GM13976 (cell line): ENCODE data around the gene GNG7.

ENCODE experiments used
- DNase-seq: peaks from one replicate; pipeline ENCODE4 v3.0.0; 2012; ENCODE audit warnings: low spot score
- in situ Hi-C: fragments of 300-500 bp; cut with MboI; formaldehyde crosslinking; loops from one replicate; pipeline ENCODE4 v1.12.0; 2022; ENCODE audit warnings: low sequenced_read_pairs, mixed read lengths, inconsistent platforms; ENCODE audit not compliant: unreplicated experiment
- TF ChIP-seq, protein P1 (sequence below): IDR thresholded peaks from 2 replicates; pipeline ENCODE4 v1.5.1; 2012; ENCODE audit warnings: borderline replicate concordance, mild to moderate bottlenecking; ENCODE audit not compliant: insufficient read depth; ENCODE audit errors: extremely low read depth, missing control alignments, control extremely low read depth

GNG7 gene

DNA sequence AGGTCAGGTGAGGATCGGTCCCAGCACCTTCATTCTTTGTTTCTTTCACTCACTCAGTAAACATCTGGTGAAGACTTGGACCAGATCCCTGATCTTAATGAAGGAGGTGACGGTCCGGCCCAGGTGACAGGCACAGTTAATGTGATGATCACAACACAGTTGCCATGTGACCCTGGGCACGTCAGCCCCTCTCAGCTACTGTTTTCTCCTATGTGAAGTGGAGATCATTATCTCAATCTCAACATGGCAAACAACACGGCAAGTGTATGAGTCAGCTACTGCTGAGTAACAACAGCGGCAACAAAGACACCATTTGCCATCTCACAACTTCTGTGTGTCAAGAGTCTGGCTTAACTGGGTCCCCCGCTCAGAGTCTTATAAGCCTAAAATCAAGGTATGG lies 74.6 kb downstream of the GNG7 start:
- TF ChIP-seq, protein P1, sequence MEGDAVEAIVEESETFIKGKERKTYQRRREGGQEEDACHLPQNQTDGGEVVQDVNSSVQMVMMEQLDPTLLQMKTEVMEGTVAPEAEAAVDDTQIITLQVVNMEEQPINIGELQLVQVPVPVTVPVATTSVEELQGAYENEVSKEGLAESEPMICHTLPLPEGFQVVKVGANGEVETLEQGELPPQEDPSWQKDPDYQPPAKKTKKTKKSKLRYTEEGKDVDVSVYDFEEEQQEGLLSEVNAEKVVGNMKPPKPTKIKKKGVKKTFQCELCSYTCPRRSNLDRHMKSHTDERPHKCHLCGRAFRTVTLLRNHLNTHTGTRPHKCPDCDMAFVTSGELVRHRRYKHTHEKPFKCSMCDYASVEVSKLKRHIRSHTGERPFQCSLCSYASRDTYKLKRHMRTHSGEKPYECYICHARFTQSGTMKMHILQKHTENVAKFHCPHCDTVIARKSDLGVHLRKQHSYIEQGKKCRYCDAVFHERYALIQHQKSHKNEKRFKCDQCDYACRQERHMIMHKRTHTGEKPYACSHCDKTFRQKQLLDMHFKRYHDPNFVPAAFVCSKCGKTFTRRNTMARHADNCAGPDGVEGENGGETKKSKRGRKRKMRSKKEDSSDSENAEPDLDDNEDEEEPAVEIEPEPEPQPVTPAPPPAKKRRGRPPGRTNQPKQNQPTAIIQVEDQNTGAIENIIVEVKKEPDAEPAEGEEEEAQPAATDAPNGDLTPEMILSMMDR = no peak
- in situ Hi-C loops = no loop called here
- DNase-seq = no peak

DNA sequence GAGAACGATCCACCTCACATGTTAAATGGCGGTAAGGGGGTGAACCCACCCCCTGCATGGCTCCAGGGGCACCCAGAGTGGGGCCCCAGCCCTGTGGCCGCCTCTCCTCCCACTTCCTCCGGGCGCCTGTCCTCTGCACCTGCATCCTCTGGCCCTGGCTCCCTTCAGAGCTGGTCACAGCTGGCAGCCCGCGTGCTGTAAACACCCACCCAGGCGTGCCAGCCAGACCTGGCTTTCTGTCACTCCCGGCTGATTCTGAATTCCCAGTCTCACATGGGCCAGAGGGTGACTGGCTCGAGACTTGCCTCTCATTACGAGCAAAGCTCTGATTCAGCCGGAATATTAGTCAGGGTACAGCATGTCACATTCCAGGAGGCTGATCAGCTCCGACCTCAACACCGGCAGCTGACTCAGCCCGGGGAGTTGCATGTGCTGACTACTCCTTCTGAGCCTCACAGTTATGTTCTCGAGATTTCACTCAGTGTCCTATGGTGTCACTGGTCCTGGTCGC lies 75.1 kb downstream of the GNG7 start:
- in situ Hi-C loops = no loop called here
- no peak for DNase-seq
- TF ChIP-seq, protein P1 = no peak

DNA sequence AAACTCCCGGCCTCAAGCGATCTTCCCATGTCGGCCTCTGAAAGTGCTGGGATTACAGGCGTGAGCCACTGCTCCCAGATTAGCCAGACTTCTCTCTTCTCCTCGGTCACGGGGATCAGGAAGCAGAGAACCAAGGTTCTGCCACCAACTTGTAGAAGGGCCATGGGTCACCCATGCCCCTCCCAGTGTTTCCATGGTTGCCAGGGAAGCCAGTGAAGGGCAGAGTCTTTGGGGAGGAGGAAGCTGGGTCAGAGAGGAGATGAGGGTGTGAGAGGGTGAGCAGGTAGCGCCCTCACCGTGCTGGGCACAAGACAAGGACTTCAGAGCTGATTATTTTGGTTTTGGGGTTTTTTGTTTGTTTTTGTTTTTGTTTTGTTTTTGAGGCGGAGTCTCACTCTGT lies 77.1 kb downstream of the GNG7 start:
- TF ChIP-seq, protein P1 = no peak
- DNase-seq = no peak
- in situ Hi-C loops = no loop called here

DNA sequence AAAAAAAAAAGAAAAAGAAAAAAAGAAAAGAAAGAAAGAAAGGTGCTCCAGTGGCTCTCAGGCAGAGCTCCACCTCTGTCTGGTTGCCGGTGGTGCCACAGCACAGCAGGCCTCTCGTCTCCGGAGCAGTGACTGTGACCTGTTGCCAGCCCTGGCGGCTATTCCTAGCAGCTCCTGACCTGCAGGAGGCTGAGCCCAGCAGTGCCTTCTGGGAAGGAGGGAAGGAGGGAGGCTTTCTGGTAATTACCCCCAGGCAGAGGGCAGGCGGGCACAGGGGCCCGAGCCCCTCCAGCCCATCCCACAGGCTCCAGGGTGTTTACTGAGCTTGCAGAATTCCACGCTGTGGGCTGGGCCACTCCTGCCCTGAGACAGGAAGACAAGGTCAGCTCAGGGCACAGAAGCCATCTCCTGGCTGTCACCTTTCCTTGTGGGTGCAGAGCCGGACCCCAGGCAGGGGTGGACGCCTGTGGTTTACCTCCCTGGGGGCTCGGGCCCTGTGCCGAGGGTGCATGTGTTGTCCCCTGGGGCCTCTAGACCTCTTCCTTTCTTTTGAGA lies 77.9 kb downstream of the GNG7 start:
- TF ChIP-seq, protein P1 = peak; percentile 2
- DNase-seq = peak; percentile 67
- in situ Hi-C loops = loop anchor here (25.0 kb wide), 1 partner anchor 462 kb away; the partner anchor contains the start of genes AP3D1 and DOT1L

GRCh38 chr19:2623798-2624197 lies 78.7 kb downstream of the GNG7 start:
- in situ Hi-C loops = loop anchor here (25.0 kb wide), 1 partner anchor 461 kb away; the partner anchor contains the start of genes AP3D1 and DOT1L
- peak; percentile 27 for DNase-seq
- TF ChIP-seq, protein P1 = no peak

DNA sequence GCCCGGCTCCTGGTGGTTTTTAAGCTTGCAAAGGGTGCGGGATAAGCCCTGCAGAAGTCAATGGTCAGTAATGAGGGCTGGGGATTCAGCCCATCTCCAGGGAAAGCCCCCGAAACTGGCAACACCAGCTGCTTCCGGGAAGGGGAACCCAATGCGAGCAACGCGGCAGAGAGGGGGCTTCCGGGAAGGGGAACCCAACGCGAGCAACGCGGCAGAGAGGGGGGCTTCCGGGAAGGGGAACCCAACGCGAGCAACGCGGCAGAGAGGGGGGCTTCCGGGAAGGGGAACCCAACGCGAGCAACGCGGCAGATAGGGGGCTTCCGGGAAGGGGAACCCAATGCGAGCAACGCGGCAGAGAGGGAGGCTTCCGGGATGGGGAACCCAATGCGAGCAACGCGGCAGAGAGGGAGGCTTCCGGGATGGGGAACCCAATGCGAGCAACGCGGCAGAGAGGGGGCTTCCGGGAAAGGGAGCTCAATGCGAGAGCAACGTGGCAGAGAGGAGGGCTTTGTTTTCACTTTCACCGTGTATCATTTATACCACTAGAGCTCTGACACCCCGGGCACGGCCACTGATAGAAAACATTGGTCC lies 80.0 kb downstream of the GNG7 start:
- in situ Hi-C loops = loop anchor here (25.0 kb wide), 1 partner anchor 460 kb away; the partner anchor contains the start of genes AP3D1 and DOT1L
- DNase-seq = peak; percentile 64

GRCh38 chr19:2619076-2619475 lies 83.4 kb downstream of the GNG7 start:
- DNase-seq = no peak
- TF ChIP-seq, protein P1 = no peak
- in situ Hi-C loops = loop anchor here (10.0 to 25.0 kb wide), 2 partner anchors 224 to 457 kb away; partner anchors contain the start of genes AP3D1 and DOT1L
